ENCODE results near the gene NEK10.
A peak's percentile ranks its signal among the peaks of the same experiment; 100 is the strongest.

NEK10 gene

DNA sequence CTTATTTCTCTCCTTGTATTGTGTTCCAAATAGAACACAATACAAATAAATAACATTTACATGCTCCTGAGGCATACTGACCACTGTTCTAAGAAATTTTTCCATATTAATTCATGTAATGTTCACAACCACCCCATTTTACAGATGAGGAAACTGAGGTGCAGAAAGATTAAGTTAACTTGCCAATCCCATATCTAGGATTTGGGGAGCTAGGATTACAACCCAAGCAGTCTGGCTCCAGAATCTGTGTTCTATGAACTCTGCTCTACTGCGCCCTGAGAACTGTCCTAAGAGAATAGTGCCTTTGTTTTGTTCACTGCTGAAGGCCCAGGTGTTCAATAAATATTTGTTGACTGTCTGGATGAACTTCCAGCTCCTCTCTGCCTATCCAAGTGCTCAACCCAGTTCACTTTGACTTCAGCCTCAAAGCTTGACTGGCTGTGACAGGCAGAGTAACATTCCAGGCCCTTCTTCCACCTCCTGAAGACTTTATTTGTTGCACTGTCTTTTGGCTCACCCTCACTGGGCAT is 3.1 kb downstream of the NEK10 start:
- no peaks in the 10 kb centered on the region for H3K9me3 Mint-ChIP-seq
- no peak for DNase-seq
- no peak overlapping the region for H3K4me3 Mint-ChIP-seq
- no peak overlapping the region for H3K27ac Mint-ChIP-seq
- H3K4me1 Mint-ChIP-seq (ENCODE audit: low read depth in 2 of 2) = peaks cover 14 to 15% of the 10 kb centered on the region in 2 donors
- no peak for ATAC-seq (replicated peaks)
- H3K36me3 Mint-ChIP-seq (ENCODE audit: insufficient read depth) = peaks cover 6% of the 10 kb centered on the region
- H3K27me3 Mint-ChIP-seq = no peaks in the 10 kb centered on the region

DNA sequence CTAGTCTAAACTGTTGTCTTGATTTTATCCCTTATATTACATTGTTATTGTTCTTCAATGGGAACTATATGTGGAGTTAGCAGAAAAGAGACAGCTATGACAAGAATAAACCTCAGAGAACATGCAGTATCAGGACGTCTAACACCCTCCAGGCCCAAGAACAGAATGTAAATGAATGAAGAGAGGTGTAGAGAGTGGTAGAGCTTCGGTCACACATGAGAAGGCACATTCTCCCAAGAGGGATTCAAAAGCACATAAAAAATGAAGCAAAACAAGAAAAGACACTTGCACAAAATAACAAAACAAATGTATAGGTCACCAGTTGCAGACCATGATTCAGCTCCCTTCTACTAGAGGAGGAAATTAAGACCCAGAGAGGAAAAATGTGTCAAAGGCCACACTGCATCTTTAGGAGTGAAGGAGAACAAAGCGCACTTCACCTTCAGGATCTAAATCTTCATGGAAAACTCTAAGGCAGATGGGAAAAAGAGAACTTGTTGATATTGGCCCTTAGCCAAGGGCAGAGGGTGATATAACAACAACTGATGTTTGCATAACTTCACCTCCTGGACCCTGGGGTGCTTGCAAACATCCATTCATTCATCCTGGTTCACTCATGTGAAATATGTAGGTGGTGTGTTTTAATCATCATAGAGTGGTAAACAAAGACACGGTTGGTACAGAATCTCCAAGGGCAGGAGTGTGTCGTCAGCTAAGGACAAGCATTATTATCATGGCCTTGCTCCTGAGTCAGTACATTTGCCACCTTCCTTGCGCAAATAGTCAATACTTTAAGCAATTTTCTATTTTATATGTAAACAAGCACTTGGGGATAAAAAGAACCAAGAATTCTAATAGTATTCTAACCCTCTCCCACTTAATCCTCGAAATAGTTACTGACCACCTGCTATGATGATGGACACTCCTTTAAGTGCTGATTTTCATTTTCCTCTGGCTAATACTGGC is 8.8 kb downstream of the NEK10 start:
- peak overlapping the region in 1 of 2 donors; percentile 73 for H3K27ac Mint-ChIP-seq
- no peak overlapping the region for H3K4me3 Mint-ChIP-seq
- H3K36me3 Mint-ChIP-seq (ENCODE audit: insufficient read depth) = no peaks in the 10 kb centered on the region
- H3K27me3 Mint-ChIP-seq = no peaks in the 10 kb centered on the region
- ATAC-seq (replicated peaks) (no peak), DNase-seq (no peak)
- peaks cover 6 to 17% of the 10 kb centered on the region in 2 donors for H3K4me1 Mint-ChIP-seq (ENCODE audit: low read depth in 2 of 2)
- no peaks in the 10 kb centered on the region for H3K9me3 Mint-ChIP-seq

DNA sequence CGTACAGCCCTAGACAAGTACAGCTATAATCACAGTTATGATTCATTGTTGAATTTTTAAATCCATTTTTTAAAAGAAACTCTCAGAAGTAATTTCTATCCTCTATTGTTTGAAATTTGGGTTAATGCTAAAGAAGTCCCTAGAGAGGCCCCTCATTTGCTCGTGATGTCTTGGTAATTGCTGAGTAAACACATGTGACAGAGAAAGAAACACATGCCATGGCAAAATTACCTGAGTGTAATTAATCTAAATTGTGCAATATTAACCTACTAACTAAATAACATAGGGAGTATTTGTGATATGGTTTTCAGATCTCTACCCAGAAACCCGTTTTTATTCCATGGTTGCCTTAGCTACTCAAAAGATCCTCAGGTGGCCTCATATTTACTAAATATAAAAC is 10.8 kb downstream of the NEK10 start:
- Mint-ChIP-seq H3K4me1 (ENCODE audit: low read depth in 2 of 2) (peaks cover 6 to 21% of the 10 kb centered on the region in 2 donors), H3K27ac (peak overlapping the region in 1 of 2 donors; percentile 53), H3K4me3 (peak overlapping the region in 1 of 2 donors; percentile 70), H3K9me3 (no peaks in the 10 kb centered on the region), H3K27me3 (no peaks in the 10 kb centered on the region), H3K36me3 (ENCODE audit: insufficient read depth) (no peaks in the 10 kb centered on the region)
- no peak for DNase-seq
- no peak for ATAC-seq (replicated peaks)

DNA sequence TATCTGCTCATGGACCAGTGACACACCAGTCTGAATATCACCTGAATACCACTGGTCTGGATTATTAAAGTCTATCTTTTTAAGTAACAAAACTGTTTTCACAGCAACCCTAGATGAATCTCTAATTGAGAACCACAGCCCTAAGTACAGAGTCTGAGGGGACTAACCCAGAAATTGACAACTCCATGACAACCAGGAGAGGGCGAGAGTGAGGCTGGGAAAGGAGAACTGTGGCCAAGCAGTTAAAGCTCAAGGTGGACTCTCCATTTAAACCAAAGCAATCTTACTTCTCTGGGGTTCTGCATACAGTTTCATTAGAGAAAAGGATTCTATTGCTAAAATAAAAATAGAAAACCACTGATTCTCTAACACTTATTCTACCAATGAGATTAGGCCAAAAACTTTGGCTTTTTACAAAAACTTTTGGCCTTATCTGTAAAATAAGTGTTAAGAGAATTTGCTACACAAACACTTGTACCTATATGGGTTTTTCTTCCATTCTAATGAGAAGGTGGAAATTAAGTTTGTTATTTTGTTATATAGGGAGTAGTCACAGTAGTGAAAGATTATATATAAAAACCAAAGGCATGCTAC is 11.4 kb downstream of the NEK10 start:
- H3K36me3 Mint-ChIP-seq (ENCODE audit: insufficient read depth) = no peaks in the 10 kb centered on the region
- peak overlapping the region in 1 of 2 donors; percentile 70 for H3K4me3 Mint-ChIP-seq
- H3K9me3 Mint-ChIP-seq = no peaks in the 10 kb centered on the region
- peak overlapping the region in 1 of 2 donors; percentile 53 for H3K27ac Mint-ChIP-seq
- peaks cover 6 to 21% of the 10 kb centered on the region in 2 donors for H3K4me1 Mint-ChIP-seq (ENCODE audit: low read depth in 2 of 2)
- peak; percentile 49 to 63 (median 49) for DNase-seq
- ATAC-seq (replicated peaks) = peak; percentile 93
- H3K27me3 Mint-ChIP-seq = no peaks in the 10 kb centered on the region

DNA sequence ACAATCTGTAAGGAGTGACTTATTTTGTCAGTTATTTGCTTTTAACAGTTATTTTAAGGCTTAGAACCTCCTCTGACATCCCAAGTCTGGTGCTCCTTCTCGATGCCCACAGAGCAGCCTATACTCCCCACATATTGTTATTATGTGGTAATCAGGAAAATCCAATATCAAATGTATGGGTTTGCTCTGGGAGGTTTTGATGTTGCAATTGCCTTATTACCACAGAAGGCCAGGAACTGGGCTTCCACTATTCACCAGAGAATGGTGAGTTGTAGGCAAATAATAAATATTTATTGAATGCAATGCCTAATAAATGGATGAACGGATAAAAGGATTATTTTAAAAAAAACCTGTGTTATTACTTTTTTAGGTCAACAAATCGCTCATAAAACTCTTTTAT is 12.2 kb downstream of the NEK10 start:
- H3K9me3 Mint-ChIP-seq = no peaks in the 10 kb centered on the region
- H3K4me3 Mint-ChIP-seq = no peak overlapping the region
- ATAC-seq (replicated peaks) = no peak
- H3K27me3 Mint-ChIP-seq = no peaks in the 10 kb centered on the region
- peaks cover 6 to 21% of the 10 kb centered on the region in 2 donors for H3K4me1 Mint-ChIP-seq (ENCODE audit: low read depth in 2 of 2)
- H3K36me3 Mint-ChIP-seq (ENCODE audit: insufficient read depth) = no peaks in the 10 kb centered on the region
- H3K27ac Mint-ChIP-seq = no peak overlapping the region
- DNase-seq = no peak

DNA sequence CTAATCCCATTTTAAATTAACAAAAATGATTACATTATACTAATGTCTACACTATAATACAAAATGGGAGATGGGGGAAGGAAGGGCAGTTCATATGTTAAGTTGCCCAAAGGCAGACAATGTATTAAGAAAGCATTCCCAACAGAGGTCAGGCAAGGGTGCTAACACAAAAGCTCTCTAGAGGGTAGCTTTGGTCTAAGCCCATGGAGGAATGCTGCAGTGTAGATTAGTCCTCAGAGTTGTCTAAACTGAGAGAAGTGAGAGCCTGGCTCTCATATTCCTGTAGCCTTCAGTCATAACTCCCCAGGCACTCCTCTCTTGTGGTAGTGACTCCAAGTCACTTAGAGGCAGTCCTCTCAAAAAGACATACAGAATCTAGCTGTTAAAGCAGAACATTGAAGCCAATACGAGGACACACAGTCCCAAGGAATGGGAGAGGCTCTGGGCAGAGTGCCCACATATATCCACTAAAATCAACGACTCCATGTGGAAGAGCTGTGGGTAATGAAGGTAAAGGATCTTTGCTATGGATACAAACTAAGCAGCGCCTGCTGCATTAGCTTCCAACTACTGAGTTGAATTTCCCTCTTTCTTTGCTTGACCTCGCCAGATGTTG is 14.5 kb downstream of the NEK10 start:
- H3K27ac Mint-ChIP-seq = no peak overlapping the region
- H3K4me1 Mint-ChIP-seq (ENCODE audit: low read depth in 2 of 2) = peaks cover 12 to 26% of the 10 kb centered on the region in 2 donors
- DNase-seq = no peak
- no peaks in the 10 kb centered on the region for H3K27me3 Mint-ChIP-seq
- no peaks in the 10 kb centered on the region for H3K36me3 Mint-ChIP-seq (ENCODE audit: insufficient read depth)
- H3K9me3 Mint-ChIP-seq = no peaks in the 10 kb centered on the region
- no peak overlapping the region for H3K4me3 Mint-ChIP-seq
- ATAC-seq (replicated peaks) = no peak

DNA sequence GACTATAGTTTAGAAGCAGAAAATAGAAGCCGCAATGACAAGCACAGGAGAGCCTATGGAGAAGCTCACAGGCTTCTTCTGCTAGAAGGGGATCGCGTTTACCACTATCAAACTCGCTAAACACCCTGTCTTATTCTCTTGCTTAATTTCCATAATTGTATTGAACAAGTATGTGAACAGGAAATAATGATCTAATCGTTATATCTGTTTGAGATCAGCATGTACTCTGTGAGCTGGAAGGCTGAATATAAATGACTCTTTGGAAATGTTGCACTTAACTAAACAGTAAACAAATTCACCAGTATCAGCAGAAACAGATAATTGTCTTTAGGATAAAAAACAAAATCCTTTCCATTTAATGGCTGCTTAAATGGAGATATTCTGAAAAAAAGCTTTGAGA is 15.0 kb downstream of the NEK10 start:
- Mint-ChIP-seq H3K4me1 (ENCODE audit: low read depth in 2 of 2) (peaks cover 16 to 31% of the 10 kb centered on the region in 2 donors), H3K27me3 (no peaks in the 10 kb centered on the region), H3K9me3 (no peaks in the 10 kb centered on the region), H3K27ac (no peak overlapping the region), H3K36me3 (ENCODE audit: insufficient read depth) (no peaks in the 10 kb centered on the region), H3K4me3 (no peak overlapping the region)
- DNase-seq (no peak), ATAC-seq (replicated peaks) (no peak)

DNA sequence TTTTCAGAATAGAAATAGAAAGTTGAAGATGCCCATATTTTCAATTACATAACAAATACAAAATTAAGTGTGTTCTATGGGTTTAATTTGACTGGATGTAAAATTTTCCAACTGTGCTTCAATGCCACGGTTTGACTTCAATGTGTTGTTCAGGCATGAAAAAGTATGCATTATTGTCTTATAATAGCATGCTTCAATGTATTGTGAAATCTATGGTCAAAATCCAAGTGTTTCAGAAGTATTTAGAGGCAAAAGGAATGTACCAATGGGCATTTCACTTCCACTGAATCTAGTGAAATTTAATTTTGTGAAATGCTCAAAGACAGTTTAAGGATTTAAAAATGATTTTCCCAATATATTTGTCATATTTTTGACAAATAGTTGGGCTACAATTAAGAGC is 16.0 kb downstream of the NEK10 start:
- no peak overlapping the region for H3K27ac Mint-ChIP-seq
- H3K4me3 Mint-ChIP-seq = no peak overlapping the region
- H3K36me3 Mint-ChIP-seq (ENCODE audit: insufficient read depth) = no peaks in the 10 kb centered on the region
- no peaks in the 10 kb centered on the region for H3K27me3 Mint-ChIP-seq
- peaks cover 21 to 30% of the 10 kb centered on the region in 2 donors for H3K4me1 Mint-ChIP-seq (ENCODE audit: low read depth in 2 of 2)
- no peak for DNase-seq
- no peak for ATAC-seq (replicated peaks)
- H3K9me3 Mint-ChIP-seq = no peaks in the 10 kb centered on the region

DNA sequence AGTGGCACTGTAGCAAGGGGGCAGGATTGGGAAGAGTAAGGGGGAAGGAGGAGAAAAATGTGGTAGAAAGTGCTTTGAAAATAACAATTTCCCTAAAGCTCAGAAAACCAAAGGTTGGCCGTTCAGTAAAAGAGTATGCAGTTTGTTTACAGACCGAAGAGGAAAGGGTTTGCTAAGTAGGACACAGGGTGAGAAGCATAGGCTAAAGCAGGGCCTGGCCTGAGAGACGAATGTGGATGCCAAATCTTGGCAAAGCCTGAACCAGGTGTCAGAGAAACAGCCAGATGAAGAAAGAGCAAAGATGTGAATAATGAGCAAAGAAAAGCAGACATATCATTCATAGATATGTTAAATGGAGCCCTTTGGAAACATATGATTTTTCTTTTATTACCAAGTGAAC is 17.1 kb downstream of the NEK10 start:
- Mint-ChIP-seq H3K9me3 (no peaks in the 10 kb centered on the region), H3K4me3 (no peak overlapping the region), H3K4me1 (ENCODE audit: low read depth in 2 of 2) (peaks cover 21% of the 10 kb centered on the region in 2 donors), H3K27me3 (no peaks in the 10 kb centered on the region), H3K27ac (peak overlapping the region in 1 of 2 donors; percentile 71), H3K36me3 (ENCODE audit: insufficient read depth) (no peaks in the 10 kb centered on the region)
- DNase-seq (no peak), ATAC-seq (replicated peaks) (no peak)

DNA sequence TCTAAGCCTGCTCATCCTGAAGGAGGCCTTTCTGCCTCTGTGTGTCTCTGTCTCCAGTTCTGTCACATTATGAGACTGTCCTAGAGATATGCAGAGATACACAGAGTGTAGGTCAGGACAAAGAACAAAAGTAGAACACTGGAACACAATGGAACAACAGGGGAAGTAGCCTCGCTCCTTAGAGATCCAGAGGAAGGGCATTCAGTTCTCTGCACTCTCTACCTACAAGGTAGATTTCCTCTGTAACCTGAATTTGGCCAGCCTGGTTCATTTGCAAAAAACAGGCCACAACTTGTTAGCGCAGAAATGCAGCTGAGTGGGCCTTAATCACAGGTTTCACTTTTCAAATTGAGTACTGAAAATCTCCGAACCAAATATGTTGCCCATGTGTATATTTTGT is 19.4 kb downstream of the NEK10 start:
- Mint-ChIP-seq H3K9me3 (no peaks in the 10 kb centered on the region), H3K36me3 (ENCODE audit: insufficient read depth) (no peaks in the 10 kb centered on the region), H3K27ac (peak overlapping the region; percentile 58 to 83), H3K27me3 (no peaks in the 10 kb centered on the region), H3K4me1 (ENCODE audit: low read depth in 2 of 2) (peaks cover 21 to 28% of the 10 kb centered on the region in 2 donors), H3K4me3 (peak overlapping the region; percentile 54 to 62)
- no peak for DNase-seq
- ATAC-seq (replicated peaks) = peak; percentile 20

DNA sequence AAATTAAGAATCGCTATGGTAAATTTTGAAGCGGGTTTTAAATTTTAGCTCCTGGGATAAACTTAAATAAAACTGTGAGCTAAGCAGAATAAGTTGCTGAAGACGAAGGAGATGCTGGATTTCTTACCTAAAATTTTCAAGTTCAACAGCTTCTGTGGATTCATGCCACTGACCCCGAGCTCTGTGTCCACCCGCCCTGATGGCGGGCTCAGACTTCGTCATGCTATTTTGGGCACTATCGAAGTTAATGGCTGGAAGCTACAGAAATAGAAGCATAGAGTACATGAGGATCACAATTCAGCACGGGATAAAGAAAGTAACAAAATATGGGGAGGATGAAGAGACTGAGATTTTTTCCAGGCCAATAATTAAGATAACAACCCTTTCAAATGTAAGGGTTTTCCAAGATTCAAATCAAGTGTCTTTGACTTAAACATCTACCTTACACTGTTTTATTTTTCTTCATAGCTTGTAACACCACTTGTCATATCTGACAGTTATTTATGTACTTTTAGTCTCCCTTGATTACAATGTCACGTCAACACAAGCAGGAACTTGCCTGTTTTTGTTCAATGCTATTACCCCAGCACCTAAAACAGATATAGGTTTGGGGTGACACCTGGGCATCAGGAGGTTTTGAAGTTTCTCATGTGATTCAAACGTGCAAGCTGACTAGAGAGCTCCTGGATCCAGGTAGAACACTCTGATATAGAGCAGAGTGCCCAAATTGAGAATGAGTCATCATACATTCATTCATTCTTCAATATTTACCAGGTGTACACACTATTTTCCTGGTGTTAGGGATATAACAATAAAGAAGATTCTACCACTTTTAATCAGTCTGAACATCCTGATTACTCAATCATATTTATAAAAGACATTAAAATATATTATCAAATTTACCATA is 23.0 kb downstream of the NEK10 start:
- Mint-ChIP-seq H3K4me3 (no peak overlapping the region), H3K9me3 (no peaks in the 10 kb centered on the region), H3K36me3 (ENCODE audit: insufficient read depth) (no peaks in the 10 kb centered on the region), H3K27me3 (no peaks in the 10 kb centered on the region), H3K27ac (no peak overlapping the region), H3K4me1 (ENCODE audit: low read depth in 2 of 2) (peaks cover 17 to 27% of the 10 kb centered on the region in 2 donors)
- DNase-seq = no peak
- no peak for ATAC-seq (replicated peaks)

DNA sequence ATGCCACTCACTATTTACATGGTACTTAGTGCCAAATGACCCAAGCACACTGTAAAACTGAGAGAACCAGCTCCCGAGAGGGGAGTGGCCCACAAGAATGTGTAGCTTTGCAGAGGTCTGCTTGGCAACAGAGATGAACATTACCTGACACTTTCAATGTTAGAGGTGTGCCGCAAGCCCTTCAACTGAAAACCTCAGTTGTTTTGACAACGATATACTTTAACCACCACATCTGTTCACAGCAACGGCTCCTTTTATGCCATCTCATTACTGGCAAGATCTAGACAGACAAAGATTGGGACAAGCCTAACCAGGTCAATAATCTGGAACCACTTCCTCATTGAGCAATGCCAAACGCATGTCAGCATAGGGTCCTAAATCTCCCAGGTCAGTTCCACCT is 23.7 kb downstream of the NEK10 start:
- no peak overlapping the region for H3K4me3 Mint-ChIP-seq
- peak; percentile 95 for ATAC-seq (replicated peaks)

More for the DNA sequence above, 23.7 kb downstream of the NEK10 start:
- Mint-ChIP-seq H3K36me3 (ENCODE audit: insufficient read depth) (no peaks in the 10 kb centered on the region), H3K9me3 (no peaks in the 10 kb centered on the region), H3K27me3 (no peaks in the 10 kb centered on the region), H3K27ac (no peak overlapping the region), H3K4me1 (ENCODE audit: low read depth in 2 of 2) (peaks cover 14 to 24% of the 10 kb centered on the region in 2 donors)
- DNase-seq = peak in 2 of 3 experiments; percentile 29 to 34

All from effector memory CD8-positive, alpha-beta T cell (primary cell).